Activated CD8-positive, alpha-beta memory T cell treated with anti-CD3 and anti-CD28 coated beads, Interleukin-2, amount 50 U/mL, for 4 hours (primary cell): Measurements from ENCODE around the gene TMEM92.
A peak's percentile ranks its signal among the peaks of the same experiment; 100 is the strongest.
"Not testable (repeated sequence)": the region's sequence is repeated elsewhere in the genome, so short reads cannot be mapped to it uniquely, and the experiment has no call there.

Experiments
- DNase-seq: peaks from one replicate; pipeline ENCODE4 v3.0.0-alpha.2; 2020

Gene TMEM92

DNA sequence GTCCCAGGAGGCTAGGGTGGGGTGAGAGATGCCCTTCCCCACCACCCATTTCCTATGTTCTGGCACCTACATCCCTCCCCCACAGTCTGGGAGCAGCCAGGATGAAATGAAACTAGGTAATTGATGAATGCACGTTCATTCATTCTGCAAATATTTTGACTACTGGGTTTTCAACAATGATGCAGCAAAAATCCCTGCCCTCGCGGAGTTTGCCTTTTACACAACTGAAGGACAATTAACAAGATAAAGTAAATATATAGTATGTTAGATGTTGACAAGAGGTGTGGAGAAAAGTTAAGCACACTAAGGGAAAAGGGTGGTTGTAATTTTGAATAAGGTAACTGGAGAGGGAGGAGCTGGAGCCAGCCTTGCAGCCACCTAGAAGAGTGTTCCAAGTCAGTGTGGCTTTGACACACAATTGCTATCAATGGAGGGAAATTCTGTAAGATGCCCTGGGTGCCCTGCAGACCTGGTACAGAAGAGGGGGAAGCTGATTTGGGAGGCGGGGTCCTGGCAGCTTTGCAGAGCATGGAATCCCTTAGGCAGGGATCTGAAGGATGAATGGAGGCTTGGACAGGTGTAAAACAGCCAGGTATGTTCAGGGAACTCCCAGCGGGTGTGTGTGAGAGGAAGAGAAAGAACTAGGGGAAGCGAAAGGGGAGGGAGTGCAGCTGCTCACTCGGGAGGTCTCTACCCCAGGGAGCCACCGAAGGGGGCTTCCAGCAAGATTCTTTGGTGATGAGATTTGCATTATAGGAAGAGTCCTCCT, 2.5 kb downstream of the TMEM92 start:
- no peak for DNase-seq

DNA sequence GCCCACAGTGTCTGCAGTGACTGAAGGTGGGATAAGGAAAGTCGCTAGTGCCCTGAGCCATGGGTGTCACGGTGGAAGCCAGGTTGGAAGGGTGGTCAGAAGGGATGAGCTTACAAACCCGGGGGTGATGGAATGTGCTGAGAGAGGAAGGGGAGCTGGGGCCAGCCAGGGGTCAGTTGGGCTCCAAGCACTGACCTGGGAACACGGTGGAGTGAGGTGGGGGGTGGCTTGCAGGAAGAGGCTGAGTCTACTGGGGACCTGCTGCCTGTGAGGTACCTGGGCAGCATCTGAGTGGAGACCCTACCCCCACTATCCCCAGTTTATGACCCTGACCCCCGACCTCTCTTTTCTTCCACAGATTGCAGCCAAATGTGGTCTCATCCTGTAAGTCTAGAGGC, 3.1 kb downstream of the TMEM92 start:
- no peak for DNase-seq

- peak; percentile 9 for DNase-seq
Observed at GRCh38 chr17:50278526-50279180, 4.4 kb downstream of the TMEM92 start.

DNA sequence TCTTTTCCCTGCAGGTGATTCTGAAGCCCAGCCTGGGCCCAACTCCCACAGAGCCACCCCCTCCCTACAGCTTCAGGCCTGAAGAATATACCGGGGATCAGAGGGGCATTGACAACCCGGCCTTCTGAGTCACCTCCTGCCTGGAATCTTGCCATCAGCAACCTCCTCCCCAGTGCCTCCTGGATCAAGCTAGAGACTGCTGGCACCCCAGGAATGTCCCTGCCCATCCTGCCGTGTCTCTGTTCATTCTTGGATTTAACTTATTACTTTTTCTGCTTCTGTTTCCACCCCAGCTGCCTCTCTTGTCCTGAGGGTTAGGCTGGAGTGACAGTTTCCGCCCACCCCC, 4.9 kb downstream of the TMEM92 start:
- no peak for DNase-seq

GRCh38 chr17:50279639-50280038, 5.4 kb downstream of the TMEM92 start:
- no peak for DNase-seq

DNA sequence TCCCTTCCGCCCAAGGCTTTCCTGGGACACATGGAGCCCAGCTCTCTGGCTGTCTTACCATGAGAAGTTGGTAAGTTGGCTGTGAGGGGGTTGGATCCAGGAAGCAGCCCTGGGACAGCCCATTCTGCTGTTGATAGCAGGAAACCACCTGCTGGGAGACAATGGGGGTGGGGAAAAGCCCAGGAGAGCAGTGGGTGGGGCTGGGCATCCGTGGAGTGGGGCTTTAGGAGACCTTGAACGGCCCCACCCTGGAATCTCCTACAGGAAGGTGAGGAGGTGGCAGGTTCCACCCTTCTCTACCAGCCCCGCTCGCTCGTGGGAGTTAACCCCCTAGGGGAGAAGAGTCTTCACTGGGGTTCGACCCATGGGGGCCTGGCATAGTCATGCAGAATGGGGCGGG, 5.8 kb downstream of the TMEM92 start:
- no peak for DNase-seq

- DNase-seq, result no peak
Observed at GRCh38 chr17:50280801-50281441, 6.7 kb downstream of the TMEM92 start.

GRCh38 chr17:50281739-50282401, 7.6 kb downstream of the TMEM92 start:
- DNase-seq, result no peak

- no peak for DNase-seq
Observed at GRCh38 chr17:50283246-50283645, 9.0 kb downstream of the TMEM92 start.

- DNase-seq, result no peak
Observed at GRCh38 chr17:50283714-50284113, 9.4 kb downstream of the TMEM92 start.

DNA sequence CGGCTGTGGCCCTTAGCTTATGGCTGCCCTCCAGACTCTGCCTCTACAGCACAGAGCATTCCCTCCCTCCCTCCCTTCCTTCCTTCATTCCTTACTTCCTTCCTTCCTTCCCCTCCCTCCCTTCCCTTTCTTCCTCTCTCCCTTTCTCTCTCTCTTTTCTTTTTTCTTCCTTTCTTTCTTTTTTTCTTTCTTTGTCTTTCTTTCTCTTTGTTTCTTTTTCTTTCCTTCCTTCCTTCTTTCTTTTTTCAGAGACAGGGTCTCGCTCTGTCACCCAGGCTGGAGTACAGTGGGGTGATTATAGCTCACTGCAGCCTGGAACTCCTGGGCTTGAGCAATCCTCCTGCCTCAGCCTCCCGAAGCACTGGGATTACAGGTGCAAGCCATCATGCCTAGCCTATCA, 11.7 kb downstream of the TMEM92 start:
- DNase-seq, result no peak

DNA sequence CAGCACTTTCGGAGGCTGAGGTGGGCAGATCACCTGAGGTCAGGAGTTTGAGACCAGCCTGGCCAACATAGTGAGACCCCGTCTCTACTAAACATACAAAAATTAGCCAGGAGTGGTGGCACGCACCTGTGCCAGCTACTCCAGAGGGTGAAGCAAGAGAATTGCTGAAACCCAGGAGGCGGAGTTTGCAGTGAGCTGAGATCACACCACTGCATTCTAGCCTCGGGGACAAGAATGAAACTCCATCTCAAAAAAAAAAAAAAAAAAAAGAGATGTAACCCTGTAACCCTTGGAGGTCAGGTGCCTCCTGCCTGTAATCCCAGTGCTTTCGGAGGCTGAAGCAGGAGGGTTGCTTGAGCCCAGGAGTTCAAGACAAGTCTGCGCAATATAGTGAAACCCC, 13.0 kb downstream of the TMEM92 start:
- DNase-seq, result not testable (repeated sequence)

- DNase-seq, result no peak
Observed at GRCh38 chr17:50288306-50288705, 14.0 kb downstream of the TMEM92 start.

- no peak for DNase-seq
Observed at GRCh38 chr17:50289278-50289677, 15.0 kb downstream of the TMEM92 start.

GRCh38 chr17:50289991-50290702, 15.9 kb downstream of the TMEM92 start:
- no peak for DNase-seq

- no peak for DNase-seq
Observed at GRCh38 chr17:50290933-50291332, 16.7 kb downstream of the TMEM92 start.

- DNase-seq, result no peak
Observed at GRCh38 chr17:50292465-50292864, 18.2 kb downstream of the TMEM92 start.

- DNase-seq, result no peak
Observed at GRCh38 chr17:50295021-50295420, 20.8 kb downstream of the TMEM92 start.

DNA sequence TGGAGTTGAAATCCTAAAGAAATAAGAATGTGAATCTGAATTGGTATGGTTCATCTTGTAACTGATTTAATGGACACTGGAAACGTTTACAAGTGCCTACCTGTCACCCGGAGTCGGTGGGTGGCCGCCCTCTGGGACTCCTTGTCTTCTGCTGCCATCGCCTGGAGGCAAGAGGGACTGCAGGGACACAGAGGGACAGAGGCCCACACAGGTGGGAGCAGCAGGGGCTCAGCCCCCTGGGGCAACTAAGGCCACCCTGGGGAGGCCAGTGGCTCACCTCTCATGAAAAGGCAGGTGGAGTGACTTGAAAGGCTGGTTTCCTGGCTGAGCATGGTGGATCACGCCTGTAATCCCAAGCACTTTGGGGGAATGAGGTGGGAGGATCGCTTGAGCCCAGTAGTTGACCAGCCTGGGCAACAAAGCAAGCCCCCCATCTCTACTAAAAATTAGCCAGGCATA, 23.2 kb downstream of the TMEM92 start:
- DNase-seq, result peak; percentile 82

DNA sequence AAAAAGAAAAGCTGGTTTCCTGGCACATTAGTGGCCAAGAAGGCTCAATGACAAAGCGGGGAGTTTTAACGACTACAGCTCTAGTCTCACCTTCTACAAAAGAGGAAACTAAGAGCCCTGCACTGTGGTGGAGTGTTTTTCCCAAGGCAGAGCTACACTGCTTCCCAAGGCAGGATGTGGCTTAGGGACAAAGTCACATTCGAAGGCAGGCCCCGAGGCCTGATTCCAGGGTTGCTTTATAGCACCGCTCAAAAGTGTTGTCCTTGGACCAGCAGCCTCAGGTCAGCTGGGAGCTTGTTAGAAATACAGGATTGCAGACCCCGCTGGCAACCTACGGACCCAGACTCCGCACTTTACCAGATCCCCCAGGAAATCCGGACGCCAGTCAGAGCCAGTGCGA, 23.8 kb downstream of the TMEM92 start:
- no peak for DNase-seq

DNA sequence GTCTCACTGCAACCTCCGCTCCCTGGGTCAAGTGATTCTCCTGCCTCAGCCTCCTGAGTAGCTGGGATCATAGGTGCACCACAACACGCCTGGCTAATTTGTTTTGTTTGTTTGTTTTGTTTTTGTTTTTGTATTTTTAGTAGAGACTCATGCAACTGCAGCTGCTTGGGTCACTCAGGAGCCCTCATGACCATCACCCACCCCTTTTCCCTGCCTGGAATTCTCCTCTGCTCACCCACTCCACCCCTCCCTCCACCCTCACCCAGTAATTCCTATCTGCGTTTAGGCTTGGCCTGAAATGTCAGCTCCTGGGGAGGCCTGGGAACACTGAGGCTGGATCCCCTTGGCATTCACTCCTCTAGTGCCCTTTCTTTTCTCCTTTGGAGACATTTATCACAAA, 25.5 kb downstream of the TMEM92 start:
- DNase-seq, result no peak

DNA sequence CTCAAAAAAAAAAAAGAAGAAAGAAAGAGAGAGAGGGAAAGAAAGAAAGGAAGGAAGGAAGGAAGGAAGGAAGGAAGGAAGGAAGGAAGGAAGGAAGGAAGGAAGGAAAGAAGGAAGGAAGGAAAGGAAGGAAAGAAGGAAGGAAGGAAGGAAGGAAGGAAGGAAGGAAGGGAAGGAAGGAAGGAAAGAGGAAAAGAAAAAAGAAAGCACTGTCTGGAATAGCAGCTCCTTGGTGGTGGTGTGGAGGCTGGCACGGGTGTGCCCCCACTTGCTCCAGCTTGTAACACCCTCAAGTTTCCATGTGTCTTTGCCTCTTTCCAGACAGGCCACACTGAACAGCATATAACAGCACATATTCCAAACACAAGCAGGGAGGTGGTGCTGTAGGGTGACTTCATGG, 26.6 kb downstream of the TMEM92 start:
- not testable (repeated sequence) for DNase-seq
